HT1080 (cell line): ENCODE measurements around the gene ZNF550. TPM values are rescaled to one million over a fixed set of nuclear protein-coding genes. Genes with fewer than 3 reads are reported as not detected.
"Not testable (repeated sequence)": the region's sequence is repeated elsewhere in the genome, so short reads cannot be mapped to it uniquely, and the experiment has no call there.

Experiments
- DNase-seq: peaks from one replicate; pipeline ENCODE4 v3.0.0-alpha.2; 2015; ENCODE audit warnings: low read depth
- total RNA-seq: library from RNA; depleted of rRNA; stranded (reverse); fragments of >200 nt; shearing (Covaris generic); gene quantifications from 2 replicates; pipeline ENCODE4 v1.2.3, GENCODE V29; 2014; rRNA removed

Gene ZNF550
- total RNA-seq, 1 experiment from 2014 or later: 7.4 TPM

- no peak for DNase-seq
Measured at GRCh38 chr19:57537953-57538547, 21.6 kb downstream of the ZNF550 start.

- peak; percentile 92 for DNase-seq
Measured at GRCh38 chr19:57527136-57527881, 32.4 kb downstream of the ZNF550 start, which contains the start of gene ZNF549. TSS of gene ZNF549 (plus strand) at chr19:57527356. CDS start at chr19:57527574, 218 bp downstream.

- not testable (repeated sequence) for DNase-seq
Measured at GRCh38 chr19:57518021-57518420, 41.6 kb downstream of the ZNF550 start.

- no peak for DNase-seq
Measured at GRCh38 chr19:57515255-57515654, 44.4 kb downstream of the ZNF550 start.

GRCh38 chr19:57512845-57513244 lies 46.8 kb downstream of the ZNF550 start:
- DNase-seq: no peak

- no peak for DNase-seq
Measured at GRCh38 chr19:57511484-57511883, 48.2 kb downstream of the ZNF550 start.

GRCh38 chr19:57506163-57506562 lies 53.5 kb downstream of the ZNF550 start:
- DNase-seq: no peak

- not testable (repeated sequence) for DNase-seq
Measured at GRCh38 chr19:57500400-57500799, 59.3 kb downstream of the ZNF550 start.

GRCh38 chr19:57499680-57500395 lies 59.8 kb downstream of the ZNF550 start, which contains the start of gene ZNF773:
TSS of gene ZNF773 (plus strand) at chr19:57499938. CDS start at chr19:57500081, 143 bp downstream.
- peak; percentile 92 for DNase-seq

GRCh38 chr19:57499332-57499679 lies 60.4 kb downstream of the ZNF550 start:
- DNase-seq: not testable (repeated sequence)

- not testable (repeated sequence) for DNase-seq
Measured at GRCh38 chr19:57488299-57488644, 71.4 kb downstream of the ZNF550 start.

GRCh38 chr19:57487477-57488298 lies 72.0 kb downstream of the ZNF550 start, which contains the start of gene ZNF419:
TSS of gene ZNF419 (plus strand) at chr19:57487750. CDS start at chr19:57487951, 201 bp downstream.
- peak; percentile 82 for DNase-seq

Other genes with a start within 250 kb of the ZNF550 start
- 4.5 and 6.4 TPM in 2 replicates for gene ZNF543, start 239.4 kb downstream of the ZNF550 start, total RNA-seq
- gene ZNF304, start 208.6 kb downstream of the ZNF550 start, total RNA-seq: 5.0 and 7.0 TPM in 2 replicates
- 12.2 and 17.1 TPM in 2 replicates for gene TRAPPC2B, start 196.3 kb downstream of the ZNF550 start, total RNA-seq
- gene ZNF547, start 196.3 kb downstream of the ZNF550 start, total RNA-seq: 4.0 and 6.4 TPM in 2 replicates
- gene ZNF548, start 170.0 kb downstream of the ZNF550 start, total RNA-seq: 9.5 and 11.6 TPM in 2 replicates
- gene ZNF17, start 148.7 kb downstream of the ZNF550 start, total RNA-seq: 6.1 and 16.0 TPM in 2 replicates
- gene ZNF749, start 124.5 kb downstream of the ZNF550 start, total RNA-seq: 16.0 and 17.7 TPM in 2 replicates
- gene VN1R1, start 102.7 kb downstream of the ZNF550 start, total RNA-seq: 0.14 TPM in 1 of 2 replicates, not detected in the other
- gene ZNF772, start 82.3 kb downstream of the ZNF550 start, total RNA-seq: 11.3 and 18.0 TPM in 2 replicates
- 6.9 and 8.0 TPM in 2 replicates for gene ZNF419, start 72.1 kb downstream of the ZNF550 start, total RNA-seq
- gene ZNF773, start 59.9 kb downstream of the ZNF550 start, total RNA-seq: 21.9 and 22.3 TPM in 2 replicates
- 3.7 and 4.2 TPM in 2 replicates for gene ZNF549, start 32.5 kb downstream of the ZNF550 start, total RNA-seq
- gene ZNF416, start 19.0 kb upstream of the ZNF550 start, total RNA-seq: 5.1 and 5.2 TPM in 2 replicates
- 0.51 and 1.5 TPM in 2 replicates for gene ZIK1, start 24.3 kb upstream of the ZNF550 start, total RNA-seq
- gene ZNF530, start 40.0 kb upstream of the ZNF550 start, total RNA-seq: 22.0 and 30.3 TPM in 2 replicates
- gene ZNF134, start 54.4 kb upstream of the ZNF550 start, total RNA-seq: 25.0 and 33.3 TPM in 2 replicates
- gene ZNF211, start 73.3 kb upstream of the ZNF550 start, total RNA-seq: 10.0 and 17.7 TPM in 2 replicates
- not detected in 2 replicates for gene ZSCAN4, start 109.1 kb upstream of the ZNF550 start, total RNA-seq
- 17.0 and 26.8 TPM in 2 replicates for gene ZNF551, start 122.1 kb upstream of the ZNF550 start, total RNA-seq
- not detected in 2 replicates for gene ZNF154, start 149.3 kb upstream of the ZNF550 start, total RNA-seq
- gene ZNF671, start 167.8 kb upstream of the ZNF550 start, total RNA-seq: 1.9 and 2.6 TPM in 2 replicates
- gene ZNF776, start 187.0 kb upstream of the ZNF550 start, total RNA-seq: 10.0 and 11.4 TPM in 2 replicates
- 11.6 and 12.1 TPM in 2 replicates for gene ZNF586, start 209.8 kb upstream of the ZNF550 start, total RNA-seq